HCT116 (cell line): Measurements from ENCODE around the gene COMMD4. TPM values are rescaled to one million over a fixed set of nuclear protein-coding genes. Genes with fewer than 3 reads are reported as not detected.
A peak's percentile ranks its signal among the peaks of the same experiment; 100 is the strongest.

Experiments
- ATAC-seq: fragments of 200-7000 bp; cut with Tn5 transposase; 2 replicates; pipeline ENCODE4 v1.9.1; 2020; ENCODE audit warnings: mild to moderate bottlenecking, moderate library complexity
- Bru-seq: library from RNA; stranded (reverse); fragments of 400-500 nt; gene quantifications from one replicate; lab custom pipeline; 2021; lab: Mats Ljungman, UMichigan
- BruChase-seq, 2 experiments: library from RNA; stranded (reverse); fragments of 400-500 nt; gene quantifications; one replicate each; lab custom pipeline; 2021; lab: Mats Ljungman, UMichigan
- BruUV-seq: library from RNA; stranded (reverse); fragments of 400-500 nt; replicated peaks from 2 replicates; lab custom pipeline; 2021; lab: Mats Ljungman, UMichigan
- CTCF ChIA-PET: fragments of 300-600 bp; sonication (Branson Sonifier 250); formaldehyde crosslinking; loops from one replicate; lab custom pipeline; 2021; ENCODE audit warnings: antibody characterized with exemption; lab: Charles Lee
- POLR2A ChIA-PET: fragments of 300-600, 350-600 bp; sonication (Branson Sonifier 250); formaldehyde crosslinking; loops from one replicate; lab custom pipeline; 2021; ENCODE audit warnings: antibody characterized with exemption; lab: Charles Lee
- RAD21 ChIA-PET, 2 experiments: fragments of 300-600 bp; sonication (Branson Sonifier 250); formaldehyde crosslinking; loops; one replicate each; lab custom pipeline; 2023; ENCODE audit warnings: low total read pairs in 2 of 2; ENCODE audit not compliant: uncharacterized antibody in 2 of 2, unreplicated experiment in 2 of 2, low non-redundant PET in 1 of 2; lab: Charles Lee
- DNase-seq: peaks from one replicate; pipeline ENCODE4 v3.0.0-alpha.2; 2010; ENCODE audit warnings: low read depth, low spot score
- H2AFZ ChIP-seq: fragments of 200-600 bp; shearing (Covaris generic), sonication (generic); 2 replicates; pipeline ENCODE4 v1.6.1; 2017; ENCODE audit warnings: low read depth, mixed run types, mixed read lengths, antibody characterized with exemption, low read length; ENCODE audit not compliant: poor library complexity, severe bottlenecking
- H3K27ac ChIP-seq: 2 replicates; pipeline ENCODE4 v1.5.1; 2012; ENCODE audit warnings: low read depth, low read length
- H3K27me3 ChIP-seq: fragments of 200-600 bp; sonication (generic); 2 replicates; pipeline ENCODE4 v1.6.1; 2016; ENCODE audit warnings: mixed run types, low read length, mixed read lengths; ENCODE audit not compliant: insufficient read depth
- H3K36me3 ChIP-seq, 2 experiments: fragments of 200-500 bp in 1 of 2; fragments of 200-600 bp in 1 of 2; sonication (Bioruptor generic) in 1 of 2; sonication (generic) in 1 of 2; 2 replicates each; pipeline versions ENCODE4 v1.5.1 to v1.6.1; 2014 to 2016; ENCODE audit warnings: low read length in 2 of 2, inconsistent platforms in 1 of 2, mixed read lengths in 1 of 2, mixed run types in 1 of 2; ENCODE audit not compliant: insufficient read depth in 2 of 2, control insufficient read depth in 1 of 2
- H3K4me1 ChIP-seq, 2 experiments: fragments of 200-600 bp in 1 of 2; sonication (generic) in 1 of 2; 2 replicates each; pipeline versions ENCODE4 v1.5.1 to v1.6.1; 2012 to 2017; ENCODE audit warnings: low read length in 2 of 2, inconsistent platforms in 1 of 2, mild to moderate bottlenecking in 1 of 2, mixed read lengths in 1 of 2, mixed run types in 1 of 2, moderate library complexity in 1 of 2; ENCODE audit not compliant: insufficient read depth in 2 of 2, control insufficient read depth in 1 of 2
- H3K4me2 ChIP-seq: fragments of 200-600 bp; sonication (generic); 2 replicates; pipeline ENCODE4 v1.6.1; 2017; ENCODE audit warnings: mixed run types, low read length, mixed read lengths
- H3K4me3 ChIP-seq, 2 experiments: fragments of 200-600 bp in 1 of 2; sonication (generic) in 1 of 2; replicated peaks in 1 of 2; 2 replicates each; pipeline ENCODE4 v1.5.1; 2011 to 2016; ENCODE audit warnings: low read length in 2 of 2, control low read depth in 1 of 2, low read depth in 1 of 2, mild to moderate bottlenecking in 1 of 2, mixed read lengths in 1 of 2, mixed run types in 1 of 2
- H3K79me2 ChIP-seq: fragments of 200-600 bp; sonication (generic); 2 replicates; pipeline ENCODE4 v1.6.1; 2017; ENCODE audit warnings: mild to moderate bottlenecking, mixed run types, low read length, moderate library complexity, mixed read lengths; ENCODE audit not compliant: insufficient read depth
- H3K9ac ChIP-seq: fragments of 200-600 bp; sonication (generic); 2 replicates; pipeline ENCODE4 v1.6.1; 2016; ENCODE audit warnings: low read length, mixed read lengths
- H3K9me2 ChIP-seq: fragments of 200-600 bp; sonication (generic), shearing (Covaris generic); 2 replicates; pipeline ENCODE4 v1.6.1; 2017; ENCODE audit warnings: mixed run types, mild to moderate bottlenecking, moderate library complexity; ENCODE audit not compliant: insufficient read depth
- H3K9me3 ChIP-seq, 2 experiments: fragments of 200-500 bp in 1 of 2; fragments of 200-600 bp in 1 of 2; sonication (Bioruptor generic) in 1 of 2; sonication (generic) in 1 of 2; 2 replicates each; pipeline ENCODE4 v1.6.1; 2014 to 2017; ENCODE audit warnings: low read length in 2 of 2, mixed read lengths in 2 of 2, inconsistent platforms in 1 of 2, low read depth in 1 of 2, mild to moderate bottlenecking in 1 of 2, mixed run types in 1 of 2, moderate library complexity in 1 of 2; ENCODE audit not compliant: control insufficient read depth in 1 of 2, insufficient read depth in 1 of 2
- H4K20me1 ChIP-seq: fragments of 200-600 bp; sonication (generic), shearing (Covaris generic); 2 replicates; pipeline ENCODE4 v1.6.1; 2017; ENCODE audit warnings: mixed run types, mild to moderate bottlenecking, moderate library complexity; ENCODE audit not compliant: insufficient read depth
- CBX3 ChIP-seq: IDR thresholded peaks from 2 replicates; pipeline ENCODE4 v1.6.1; 2012; ENCODE audit warnings: low read depth
- ELF1 ChIP-seq: IDR thresholded peaks from 2 replicates; pipeline ENCODE4 v1.6.1; 2012; ENCODE audit warnings: low read depth, borderline replicate concordance
- EZH2 ChIP-seq: fragments of 200-600 bp; sonication (generic); IDR thresholded peaks from 2 replicates; pipeline ENCODE4 v1.6.1; 2017; ENCODE audit warnings: antibody characterized with exemption, mixed run types
- EZH2phosphoT487 ChIP-seq: fragments of 200-600 bp; IDR thresholded peaks from 2 replicates; pipeline ENCODE4 v1.6.1; 2018; ENCODE audit warnings: antibody characterized with exemption, borderline replicate concordance
- FOSL1 ChIP-seq: IDR thresholded peaks from 2 replicates; pipeline ENCODE4 v1.6.1; 2012; ENCODE audit warnings: low read depth
- JUND ChIP-seq: IDR thresholded peaks from 2 replicates; pipeline ENCODE4 v1.6.1; 2012
- POLR2A ChIP-seq: IDR thresholded peaks from 2 replicates; pipeline ENCODE4 v1.7.0; 2011; ENCODE audit warnings: borderline replicate concordance; ENCODE audit not compliant: insufficient read depth, insufficient read length; ENCODE audit errors: extremely low read depth
- POLR2AphosphoS5 ChIP-seq: IDR thresholded peaks from 2 replicates; pipeline ENCODE4 v1.6.1; 2011; ENCODE audit warnings: mild to moderate bottlenecking, low read depth, low read length, moderate library complexity
- SIN3A ChIP-seq: IDR thresholded peaks from 2 replicates; pipeline ENCODE4 v1.6.1; 2012; ENCODE audit warnings: low read depth
- SP1 ChIP-seq: IDR thresholded peaks from 2 replicates; pipeline ENCODE4 v1.6.1; 2012; ENCODE audit warnings: low read depth
- SRF ChIP-seq: IDR thresholded peaks from 2 replicates; pipeline ENCODE4 v1.6.1; 2012; ENCODE audit warnings: low read depth
- TCF7L2 ChIP-seq: IDR thresholded peaks from 2 replicates; pipeline ENCODE4 v1.7.0; 2011; ENCODE audit warnings: borderline replicate concordance, inconsistent platforms; ENCODE audit not compliant: insufficient read depth, insufficient read length; ENCODE audit errors: extremely low read depth
- YY1 ChIP-seq: IDR thresholded peaks from 2 replicates; pipeline ENCODE4 v1.6.1; 2011; ENCODE audit warnings: low read length, low read depth, moderate library complexity, mild to moderate bottlenecking; ENCODE audit not compliant: insufficient replicate concordance; ENCODE audit errors: extremely low read depth
- ZFX ChIP-seq: fragments of 450-650 bp; IDR thresholded peaks from 2 replicates; pipeline ENCODE4 v1.6.1; 2017
- intact Hi-C: fragments of 100-400 bp; cut with micrococcal nuclease; formaldehyde crosslinking; loops from 2 replicates; pipeline ENCODE4 v1.10.0; 2022
- long read RNA-seq: library from polyadenylated mRNA; unstranded; transcript quantifications from one replicate; pipeline ENCODE4 v2.0.0, GENCODE V29; 2021; ENCODE audit not compliant: unreplicated experiment
- polyA plus RNA-seq: library from polyadenylated mRNA; unstranded; fragments of >200 nt; gene quantifications from 2 replicates; pipeline ENCODE4 v1.2.1, GENCODE V29; 2012; ENCODE audit warnings: missing spikeins
- total RNA-seq: library from RNA; stranded (reverse); gene quantifications from one replicate; pipeline ENCODE4 v1.2.1, GENCODE V29; 2021; ENCODE audit not compliant: unreplicated experiment
- TF ChIP-seq, protein P1 (sequence below): IDR thresholded peaks from 2 replicates; pipeline ENCODE4 v1.6.1; 2012
- TF ChIP-seq, protein P2 (sequence below), 3 experiments: fragments of 200-600 bp in 1 of 3; sonication (generic) in 1 of 3; IDR thresholded peaks in 2 of 3; conservative IDR thresholded peaks in 1 of 3; 2 replicates each; pipeline ENCODE4 v1.5.1; 2012 to 2017; ENCODE audit warnings: low read depth in 2 of 3, low read length in 2 of 3, antibody characterized with exemption in 1 of 3, borderline replicate concordance in 1 of 3, control low read depth in 1 of 3, mild to moderate bottlenecking in 1 of 3, mixed read lengths in 1 of 3, mixed run types in 1 of 3, moderate library complexity in 1 of 3; ENCODE audit not compliant: insufficient read depth in 1 of 3
- TF ChIP-seq, protein P3 (sequence below): IDR thresholded peaks from 2 replicates; pipeline ENCODE4 v1.6.1; 2012; ENCODE audit warnings: low read depth
- TF ChIP-seq, protein P4 (sequence below): IDR thresholded peaks from 2 replicates; pipeline ENCODE4 v1.6.1; 2011; ENCODE audit warnings: mild to moderate bottlenecking, low read length, moderate library complexity; ENCODE audit not compliant: insufficient replicate concordance; ENCODE audit errors: extremely low read depth

Gene COMMD4
- 141 TPM for total RNA-seq
- 94.6 and 113 TPM in 2 replicates for polyA plus RNA-seq
- percentile 65 among the genes with signal in this experiment for Bru-seq, nascent RNA
- BruChase-seq, experiment 1, labeled RNA remaining after a 6-hour chase = percentile 83 among the genes with signal in this experiment
- percentile 80 among the genes with signal in this experiment for BruChase-seq, experiment 2, labeled RNA remaining after a 2-hour chase
- long read RNA-seq, full-length matches to known transcripts = 45 of 59 reads
- long read RNA-seq, partial matches to known transcripts = 7 of 59 reads
- long read RNA-seq, other reads (novel, unspliced or antisense) = 7 of 59 reads

DNA sequence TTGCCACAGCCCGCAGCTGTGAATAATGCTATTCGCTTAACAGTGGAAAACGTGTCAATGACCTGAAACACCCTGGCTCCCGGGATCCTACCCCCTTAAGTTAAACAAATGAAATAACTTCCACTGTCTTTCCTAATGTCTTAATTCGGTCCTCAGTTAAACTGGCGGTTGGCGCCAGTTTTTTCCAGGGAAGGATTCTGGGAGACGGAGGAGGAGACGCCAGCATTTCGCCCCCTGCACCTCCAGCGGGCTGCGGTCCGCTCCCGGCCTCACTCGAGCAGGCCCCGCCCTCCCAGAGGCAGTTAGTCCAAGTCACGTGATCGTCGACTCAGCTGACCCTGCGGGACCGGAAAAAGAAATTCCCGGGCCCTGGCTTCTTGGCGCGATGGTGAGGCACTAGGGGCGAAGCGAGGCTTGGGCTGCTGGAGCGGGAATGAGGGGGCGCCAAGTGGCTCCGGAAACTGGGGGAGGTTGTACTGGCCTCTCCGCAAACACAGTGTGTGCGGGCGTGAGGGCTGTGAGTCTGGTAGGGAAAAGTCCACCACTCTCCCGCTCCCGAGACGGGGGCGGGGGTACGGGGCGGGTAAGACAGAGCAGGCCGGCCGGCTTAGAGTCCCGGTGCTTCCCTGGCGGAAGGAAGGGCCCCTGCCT is at the start of gene COMMD4:
TSS of gene COMMD4 (plus strand) at position 359 of the 651 bp plus-strand sequence. CDS start at position 386, 27 bp downstream.
- no peaks in the 10 kb centered on the region for H4K20me1 ChIP-seq
- no peaks in the 10 kb centered on the region for H3K9me2 ChIP-seq
- DNase-seq = peak; percentile 91
- H3K4me3 ChIP-seq = peak within 1 kb of the TSS; percentile 71 to 83
- intact Hi-C loops = no loop called here
- H3K27ac ChIP-seq = peak within 1 kb of the TSS; percentile 48
- no peaks in the 10 kb centered on the region for H3K9me3 ChIP-seq
- H3K27me3 ChIP-seq = no peaks in the 10 kb centered on the region
- ChIA-PET RAD21 (no interaction called here), POLR2A (interaction anchor here (1.1 kb wide), 1 partner anchor 11 kb away, joined by 3 read pairs; the partner anchor contains the start of gene NEIL1), CTCF (no interaction called here)
- H3K36me3 ChIP-seq = no peaks in the 10 kb centered on the region
- H2AFZ ChIP-seq = peak within 1 kb of the TSS; percentile 24
- H3K79me2 ChIP-seq = peaks cover 13% of the 10 kb centered on the region
- BruUV-seq = no TSS peak
- peaks cover 9 to 14% of the 10 kb centered on the region in 2 experiments for H3K4me1 ChIP-seq
- peak within 1 kb of the TSS; percentile 92 for H3K4me2 ChIP-seq
- peak; percentile 93 for ATAC-seq
- peak within 1 kb of the TSS; percentile 87 for H3K9ac ChIP-seq
- TF ChIP-seq TCF7L2 = no peak
- peak; percentile 94 for TF ChIP-seq SIN3A
- no peak for TF ChIP-seq EZH2phosphoT487
- peak; percentile 59; the same call in 1 of the 2 replicates for TF ChIP-seq ZFX
- TF ChIP-seq JUND = peak; percentile 20; the same call in 1 of the 2 replicates
- TF ChIP-seq, protein P1, sequence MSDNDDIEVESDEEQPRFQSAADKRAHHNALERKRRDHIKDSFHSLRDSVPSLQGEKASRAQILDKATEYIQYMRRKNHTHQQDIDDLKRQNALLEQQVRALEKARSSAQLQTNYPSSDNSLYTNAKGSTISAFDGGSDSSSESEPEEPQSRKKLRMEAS = peak; percentile 84
- no peak for TF ChIP-seq POLR2A
- TF ChIP-seq, protein P2, sequence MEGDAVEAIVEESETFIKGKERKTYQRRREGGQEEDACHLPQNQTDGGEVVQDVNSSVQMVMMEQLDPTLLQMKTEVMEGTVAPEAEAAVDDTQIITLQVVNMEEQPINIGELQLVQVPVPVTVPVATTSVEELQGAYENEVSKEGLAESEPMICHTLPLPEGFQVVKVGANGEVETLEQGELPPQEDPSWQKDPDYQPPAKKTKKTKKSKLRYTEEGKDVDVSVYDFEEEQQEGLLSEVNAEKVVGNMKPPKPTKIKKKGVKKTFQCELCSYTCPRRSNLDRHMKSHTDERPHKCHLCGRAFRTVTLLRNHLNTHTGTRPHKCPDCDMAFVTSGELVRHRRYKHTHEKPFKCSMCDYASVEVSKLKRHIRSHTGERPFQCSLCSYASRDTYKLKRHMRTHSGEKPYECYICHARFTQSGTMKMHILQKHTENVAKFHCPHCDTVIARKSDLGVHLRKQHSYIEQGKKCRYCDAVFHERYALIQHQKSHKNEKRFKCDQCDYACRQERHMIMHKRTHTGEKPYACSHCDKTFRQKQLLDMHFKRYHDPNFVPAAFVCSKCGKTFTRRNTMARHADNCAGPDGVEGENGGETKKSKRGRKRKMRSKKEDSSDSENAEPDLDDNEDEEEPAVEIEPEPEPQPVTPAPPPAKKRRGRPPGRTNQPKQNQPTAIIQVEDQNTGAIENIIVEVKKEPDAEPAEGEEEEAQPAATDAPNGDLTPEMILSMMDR (IDR thresholded peaks at IDR 0.05 in 2 of 3, conservative IDR thresholded peaks at IDR 0.05 in 1 of 3; ENCODE audit: borderline replicate concordance in 1 of 3, insufficient read depth in 1 of 3, low read depth in 2 of 3, low read length in 2 of 3) = no peak
- TF ChIP-seq ELF1 = peak; percentile 68
- TF ChIP-seq YY1 = peak; percentile 44
- TF ChIP-seq POLR2AphosphoS5 = peak; percentile 75
- TF ChIP-seq SP1 = peak; percentile 35; the same call in 1 of the 2 replicates
- TF ChIP-seq CBX3 = no peak
- TF ChIP-seq, protein P3, sequence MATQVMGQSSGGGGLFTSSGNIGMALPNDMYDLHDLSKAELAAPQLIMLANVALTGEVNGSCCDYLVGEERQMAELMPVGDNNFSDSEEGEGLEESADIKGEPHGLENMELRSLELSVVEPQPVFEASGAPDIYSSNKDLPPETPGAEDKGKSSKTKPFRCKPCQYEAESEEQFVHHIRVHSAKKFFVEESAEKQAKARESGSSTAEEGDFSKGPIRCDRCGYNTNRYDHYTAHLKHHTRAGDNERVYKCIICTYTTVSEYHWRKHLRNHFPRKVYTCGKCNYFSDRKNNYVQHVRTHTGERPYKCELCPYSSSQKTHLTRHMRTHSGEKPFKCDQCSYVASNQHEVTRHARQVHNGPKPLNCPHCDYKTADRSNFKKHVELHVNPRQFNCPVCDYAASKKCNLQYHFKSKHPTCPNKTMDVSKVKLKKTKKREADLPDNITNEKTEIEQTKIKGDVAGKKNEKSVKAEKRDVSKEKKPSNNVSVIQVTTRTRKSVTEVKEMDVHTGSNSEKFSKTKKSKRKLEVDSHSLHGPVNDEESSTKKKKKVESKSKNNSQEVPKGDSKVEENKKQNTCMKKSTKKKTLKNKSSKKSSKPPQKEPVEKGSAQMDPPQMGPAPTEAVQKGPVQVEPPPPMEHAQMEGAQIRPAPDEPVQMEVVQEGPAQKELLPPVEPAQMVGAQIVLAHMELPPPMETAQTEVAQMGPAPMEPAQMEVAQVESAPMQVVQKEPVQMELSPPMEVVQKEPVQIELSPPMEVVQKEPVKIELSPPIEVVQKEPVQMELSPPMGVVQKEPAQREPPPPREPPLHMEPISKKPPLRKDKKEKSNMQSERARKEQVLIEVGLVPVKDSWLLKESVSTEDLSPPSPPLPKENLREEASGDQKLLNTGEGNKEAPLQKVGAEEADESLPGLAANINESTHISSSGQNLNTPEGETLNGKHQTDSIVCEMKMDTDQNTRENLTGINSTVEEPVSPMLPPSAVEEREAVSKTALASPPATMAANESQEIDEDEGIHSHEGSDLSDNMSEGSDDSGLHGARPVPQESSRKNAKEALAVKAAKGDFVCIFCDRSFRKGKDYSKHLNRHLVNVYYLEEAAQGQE = no peak
- no peak for TF ChIP-seq EZH2
- TF ChIP-seq, protein P4, sequence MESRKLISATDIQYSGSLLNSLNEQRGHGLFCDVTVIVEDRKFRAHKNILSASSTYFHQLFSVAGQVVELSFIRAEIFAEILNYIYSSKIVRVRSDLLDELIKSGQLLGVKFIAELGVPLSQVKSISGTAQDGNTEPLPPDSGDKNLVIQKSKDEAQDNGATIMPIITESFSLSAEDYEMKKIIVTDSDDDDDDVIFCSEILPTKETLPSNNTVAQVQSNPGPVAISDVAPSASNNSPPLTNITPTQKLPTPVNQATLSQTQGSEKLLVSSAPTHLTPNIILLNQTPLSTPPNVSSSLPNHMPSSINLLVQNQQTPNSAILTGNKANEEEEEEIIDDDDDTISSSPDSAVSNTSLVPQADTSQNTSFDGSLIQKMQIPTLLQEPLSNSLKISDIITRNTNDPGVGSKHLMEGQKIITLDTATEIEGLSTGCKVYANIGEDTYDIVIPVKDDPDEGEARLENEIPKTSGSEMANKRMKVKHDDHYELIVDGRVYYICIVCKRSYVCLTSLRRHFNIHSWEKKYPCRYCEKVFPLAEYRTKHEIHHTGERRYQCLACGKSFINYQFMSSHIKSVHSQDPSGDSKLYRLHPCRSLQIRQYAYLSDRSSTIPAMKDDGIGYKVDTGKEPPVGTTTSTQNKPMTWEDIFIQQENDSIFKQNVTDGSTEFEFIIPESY = no peak
- TF ChIP-seq SRF = no peak
- TF ChIP-seq FOSL1 = no peak
